Endothelial cell of umbilical vein (primary cell): ENCODE measurements around the gene LRRC42. TPM values are rescaled to one million over a fixed set of nuclear protein-coding genes. Genes with fewer than 3 reads are reported as not detected.

Experiments used
- BruUV-seq: library from RNA; stranded (reverse); fragments of 400-500 nt; replicated peaks from 2 replicates; lab custom pipeline; 2021; lab: Mats Ljungman, UMichigan
- CTCF ChIA-PET: fragments of 300-600, 350-600 bp; sonication (Branson Sonifier 250); formaldehyde crosslinking; loops from one replicate; lab custom pipeline; 2021; ENCODE audit warnings: antibody characterized with exemption, inconsistent platforms; lab: Charles Lee
- POLR2A ChIA-PET: fragments of 300-600, 350-600 bp; sonication (Branson Sonifier 250); formaldehyde crosslinking; loops from one replicate; lab custom pipeline; 2021; ENCODE audit warnings: antibody characterized with exemption, inconsistent platforms; lab: Charles Lee
- DNase-seq: peaks from one replicate; pipeline ENCODE4 v3.0.0-alpha.2; 2011; ENCODE audit warnings: low read depth, low spot score
- FAIRE-seq: peaks from 2 replicates; lab custom pipeline; 2011; peaks lifted over from hg19 to GRCh38; lab: Jason Lieb, UNC
- H2AFZ ChIP-seq: 2 replicates; pipeline ENCODE4 v1.6.0; 2012; ENCODE audit warnings: low read depth, low read length, control low read depth, inconsistent platforms
- H3K27ac ChIP-seq: 2 replicates; pipeline ENCODE4 v1.5.1; 2011; ENCODE audit warnings: low read depth, mild to moderate bottlenecking, control low read depth, low read length, moderate library complexity; ENCODE audit not compliant: insufficient read depth
- H3K27me3 ChIP-seq, 2 experiments: 2 replicates each; pipeline versions ENCODE4 v1.6.0 to v1.6.1; 2011; ENCODE audit warnings: low read length in 2 of 2, mixed read lengths in 1 of 2; ENCODE audit not compliant: control insufficient read depth in 2 of 2, insufficient read depth in 2 of 2
- H3K36me3 ChIP-seq, 2 experiments: 2 replicates in 1 of 2; 3 replicates in 1 of 2; pipeline ENCODE4 v1.5.1; 2011; ENCODE audit warnings: low read length in 2 of 2, mild to moderate bottlenecking in 1 of 2, moderate library complexity in 1 of 2; ENCODE audit not compliant: control insufficient read depth in 2 of 2, insufficient read depth in 2 of 2; ENCODE audit errors: extremely low read depth in 1 of 2
- H3K4me1 ChIP-seq: 3 replicates; pipeline ENCODE4 v1.5.1; 2011; ENCODE audit warnings: mild to moderate bottlenecking, low read length; ENCODE audit not compliant: control insufficient read depth, insufficient read depth; ENCODE audit errors: extremely low read depth
- H3K4me2 ChIP-seq: 2 replicates; pipeline ENCODE4 v1.6.1; 2011; ENCODE audit warnings: low read length, control low read depth, mixed read lengths; ENCODE audit not compliant: insufficient read depth
- H3K4me3 ChIP-seq, 3 experiments: fragments of 200-600 bp in 1 of 3; sonication (generic), shearing (Covaris generic) in 1 of 3; replicated peaks in 1 of 3; 2 replicates each; pipeline ENCODE4 v1.5.1; 2011 to 2016; ENCODE audit warnings: control low read depth in 3 of 3, low read length in 3 of 3, mild to moderate bottlenecking in 2 of 3, inconsistent platforms in 1 of 3, low read depth in 1 of 3, moderate library complexity in 1 of 3; ENCODE audit not compliant: insufficient read depth in 1 of 3
- H3K79me2 ChIP-seq: 2 replicates; pipeline ENCODE4 v1.6.0; 2012; ENCODE audit warnings: low read length, inconsistent platforms; ENCODE audit not compliant: control insufficient read depth, insufficient read depth
- H3K9ac ChIP-seq: replicated peaks from 2 replicates; pipeline ENCODE3; 2011; ENCODE audit warnings: low read length, control low read depth; ENCODE audit not compliant: insufficient read depth; ENCODE audit errors: extremely low read depth
- H3K9me1 ChIP-seq: replicated peaks from 3 replicates; pipeline ENCODE4 v1.6.0; 2011; ENCODE audit warnings: mild to moderate bottlenecking, low read length; ENCODE audit not compliant: control insufficient read depth, insufficient read depth; ENCODE audit errors: extremely low read depth
- H3K9me3 ChIP-seq: replicated peaks from 2 replicates; pipeline ENCODE4 v1.5.1; 2012; ENCODE audit warnings: low read length, inconsistent platforms; ENCODE audit not compliant: control insufficient read depth, insufficient read depth
- H4K20me1 ChIP-seq: replicated peaks from 2 replicates; pipeline ENCODE3; 2011; ENCODE audit warnings: mild to moderate bottlenecking, low read length; ENCODE audit not compliant: control insufficient read depth, insufficient read depth; ENCODE audit errors: extremely low read depth
- CTCF ChIP-seq, 2 donors: IDR thresholded peaks; 1 replicate in 1 of 2; 2 replicates in 1 of 2; pipeline ENCODE4 v1.5.1; 2011; ENCODE audit warnings: low read length in 2 of 2, mild to moderate bottlenecking in 2 of 2, moderate library complexity in 2 of 2, control low read depth in 1 of 2, inconsistent platforms in 1 of 2, low read depth in 1 of 2; ENCODE audit not compliant: insufficient read depth in 1 of 2; ENCODE audit errors: extremely low read depth in 1 of 2
- EZH2 ChIP-seq: IDR thresholded peaks from 2 replicates; pipeline ENCODE4 v1.6.1; 2012; ENCODE audit warnings: borderline replicate concordance, low read depth, mild to moderate bottlenecking, moderate library complexity, low read length, inconsistent platforms; ENCODE audit not compliant: severe bottlenecking
- FOS ChIP-seq: IDR thresholded peaks from 2 replicates; pipeline ENCODE4 v1.6.1; 2011; ENCODE audit warnings: mild to moderate bottlenecking, low read length, moderate library complexity, borderline replicate concordance; ENCODE audit not compliant: insufficient read depth
- GATA2 ChIP-seq: IDR thresholded peaks from 2 replicates; pipeline ENCODE4 v1.7.0; 2011; ENCODE audit warnings: low read depth, mild to moderate bottlenecking, moderate library complexity, mixed read lengths, low read length; ENCODE audit not compliant: insufficient read length, insufficient read depth
- JUN ChIP-seq: IDR thresholded peaks from 2 replicates; pipeline ENCODE4 v1.6.1; 2011; ENCODE audit warnings: borderline replicate concordance, low read depth; ENCODE audit not compliant: insufficient read length, insufficient read depth
- MAX ChIP-seq: IDR thresholded peaks from 2 replicates; pipeline ENCODE4 v1.6.1; 2011; ENCODE audit not compliant: insufficient read depth, insufficient read length
- MYC ChIP-seq: IDR thresholded peaks from one replicate; pipeline ENCODE4 v1.6.1; 2011; ENCODE audit warnings: mild to moderate bottlenecking, low read depth, low read length
- POLR2A ChIP-seq: IDR thresholded peaks from 2 replicates; pipeline ENCODE4 v1.6.1; 2012; ENCODE audit warnings: low read depth, mild to moderate bottlenecking, control low read depth, low read length
- POLR2AphosphoS5 ChIP-seq: IDR thresholded peaks from 2 replicates; pipeline ENCODE4 v1.6.1; 2012; ENCODE audit warnings: low read depth, mild to moderate bottlenecking, control low read depth, low read length, moderate library complexity; ENCODE audit not compliant: insufficient read depth
- dilution Hi-C: fragments of 300-500 bp; cut with MboI; formaldehyde crosslinking; loops from one replicate; pipeline ENCODE4 v1.15.0; 2019; ENCODE audit warnings: low sequenced_read_pairs; ENCODE audit not compliant: extremely low pct_ligation_motif_present
- intact Hi-C: fragments of 100-400 bp; cut with micrococcal nuclease; formaldehyde crosslinking; loops from one replicate; pipeline ENCODE4 v1.10.0; 2022
- polyA plus RNA-seq, 4 experiments: library from polyadenylated mRNA; depleted of rRNA in 3 of 4; stranded (reverse) in 3 of 4; unstranded in 1 of 4; fragments of >200 nt; gene quantifications; 2 replicates each; pipeline versions ENCODE4 v1.2.1 to v1.2.3, GENCODE V29; 2011 to 2012; ENCODE audit warnings: missing spikeins in 1 of 4
- total RNA-seq: library from RNA; stranded (reverse); gene quantifications from 2 replicates; pipeline ENCODE4 v1.2.3, GENCODE V29; 2021

Gene LRRC42
- total and polyA plus RNA-seq, 2 donors (not counting 3 experiments of a cell fraction or from before 2014, with no cell fraction given) = 25.3 to 26.1 TPM

- no peaks in the 10 kb centered on the region for H3K9me1 ChIP-seq
- no TSS peak for BruUV-seq
- H2AFZ ChIP-seq = peak overlapping the region; percentile 61
- no peaks in the 10 kb centered on the region for H3K36me3 ChIP-seq
- H3K27me3 ChIP-seq = no peaks in the 10 kb centered on the region
- DNase-seq = no peak
- peak overlapping the region; percentile 78 for H3K4me2 ChIP-seq
- no peak for TF ChIP-seq CTCF (IDR thresholded peaks at IDR 0.05; ENCODE audit: extremely low read depth in 1 of 2, insufficient read depth in 1 of 2, low read depth in 1 of 2, low read length in 2 of 2)
- TF ChIP-seq EZH2 = no peak
- no peak for TF ChIP-seq MYC
- no peak for TF ChIP-seq MAX
- TF ChIP-seq POLR2A = no peak
- no peak for TF ChIP-seq GATA2
- TF ChIP-seq FOS = no peak
- TF ChIP-seq POLR2AphosphoS5 = no peak
- no peak for TF ChIP-seq JUN
- peaks cover 5% of the 10 kb centered on the region for H3K4me1 ChIP-seq
- H3K79me2 ChIP-seq = no peaks in the 10 kb centered on the region
- H3K9ac ChIP-seq = no peak overlapping the region
- ChIA-PET CTCF (interaction anchor here (1.4 kb wide), 1 partner anchor 9 kb away, joined by 5 read pairs; no protein-coding TSS in a partner anchor), POLR2A (no interaction called here)
- peak overlapping the region in 1 of 3 experiments; percentile 5 for H3K4me3 ChIP-seq
- FAIRE-seq = no peak
- no peaks in the 10 kb centered on the region for H4K20me1 ChIP-seq
- H3K27ac ChIP-seq = no peak overlapping the region
- intact Hi-C loops = no loop called here
- H3K9me3 ChIP-seq = no peaks in the 10 kb centered on the region
- dilution Hi-C loops = no loop called here
Observed at GRCh38 chr1:53982763-53983104, 36.6 kb downstream of the LRRC42 start.
